ENCODE results near the gene PRDM16.

Gene PRDM16

DNA sequence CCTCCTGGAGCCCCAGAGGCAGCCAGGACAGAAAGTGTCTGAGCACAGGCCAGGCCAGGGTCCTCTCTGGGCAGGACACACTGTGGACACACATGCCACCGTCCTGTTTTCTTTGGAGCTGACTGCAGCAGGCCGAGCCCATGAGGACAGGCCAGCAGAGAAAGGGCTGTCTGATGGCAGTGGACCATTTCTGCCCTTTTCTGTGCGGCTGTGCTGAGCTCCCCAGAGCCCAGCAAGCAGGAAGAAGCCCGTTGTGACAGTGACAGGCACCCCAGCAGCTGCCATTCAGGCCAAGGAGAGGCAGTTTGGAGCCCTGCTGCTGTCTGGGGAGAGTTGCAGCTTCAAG is 269.7 kb downstream of the PRDM16 start:
- peak overlapping the region; percentile 37 for H3K27ac ChIP-seq
- TF ChIP-seq CTCF (conservative IDR thresholded peaks at IDR 0.05) (no peak), ZFX (IDR thresholded peaks at IDR 0.05) (no peak)

- H3K27ac ChIP-seq: no peak overlapping the region
- no peak for TF ChIP-seq ZFX (IDR thresholded peaks at IDR 0.05)
- TF ChIP-seq CTCF (conservative IDR thresholded peaks at IDR 0.05): no peak
Measured at GRCh38 chr1:3339856-3340255, 270.9 kb downstream of the PRDM16 start.

DNA sequence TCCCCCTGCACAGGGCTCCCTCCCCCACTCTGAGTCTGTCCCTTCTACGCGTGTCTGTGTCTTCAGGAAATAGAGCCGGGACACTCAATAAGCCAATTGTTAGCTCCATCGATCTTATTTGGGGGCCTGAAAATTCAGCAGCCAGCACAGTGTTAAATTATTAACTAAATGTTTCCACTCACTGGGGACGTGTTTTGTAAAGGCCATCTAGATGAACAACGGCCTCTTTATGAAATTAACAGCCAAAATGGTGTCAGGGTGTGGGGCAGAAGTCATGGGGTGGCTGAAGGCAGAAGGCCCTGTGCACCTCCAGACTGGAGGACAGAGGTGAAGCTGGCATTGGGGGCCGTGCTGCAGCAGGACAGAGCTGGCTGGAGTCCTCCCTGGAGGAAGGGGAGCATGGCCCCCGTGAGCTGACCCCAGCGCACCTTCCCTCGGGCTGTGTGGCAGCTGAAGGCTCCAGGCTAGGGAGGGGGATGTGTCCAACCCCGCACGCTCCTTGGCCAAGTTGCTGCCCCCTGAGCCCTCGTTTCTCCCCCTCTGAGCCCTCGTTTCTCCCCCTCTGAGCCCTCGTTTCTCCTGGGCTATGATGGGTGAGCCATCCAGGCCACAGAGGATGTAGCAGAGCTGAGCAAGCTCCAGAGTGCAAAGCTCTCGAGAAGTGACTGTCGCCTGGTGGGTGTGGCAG is 271.7 kb downstream of the PRDM16 start:
- H3K27ac ChIP-seq: no peak overlapping the region
- no peak for TF ChIP-seq ZFX (IDR thresholded peaks at IDR 0.05)
- TF ChIP-seq CTCF (conservative IDR thresholded peaks at IDR 0.05): no peak

GRCh38 chr1:3341236-3341994 is 272.4 kb downstream of the PRDM16 start:
- TF ChIP-seq CTCF (conservative IDR thresholded peaks at IDR 0.05) (no peak), ZFX (IDR thresholded peaks at IDR 0.05) (no peak)
- H3K27ac ChIP-seq: no peak overlapping the region

- no peak overlapping the region for H3K27ac ChIP-seq
- TF ChIP-seq ZFX (IDR thresholded peaks at IDR 0.05) (no peak), CTCF (conservative IDR thresholded peaks at IDR 0.05) (no peak)
Measured at GRCh38 chr1:3342960-3343359, 274.0 kb downstream of the PRDM16 start.

GRCh38 chr1:3344395-3344794 is 275.4 kb downstream of the PRDM16 start:
- H3K27ac ChIP-seq: no peak overlapping the region
- TF ChIP-seq CTCF (conservative IDR thresholded peaks at IDR 0.05): no peak
- TF ChIP-seq ZFX (IDR thresholded peaks at IDR 0.05): no peak

DNA sequence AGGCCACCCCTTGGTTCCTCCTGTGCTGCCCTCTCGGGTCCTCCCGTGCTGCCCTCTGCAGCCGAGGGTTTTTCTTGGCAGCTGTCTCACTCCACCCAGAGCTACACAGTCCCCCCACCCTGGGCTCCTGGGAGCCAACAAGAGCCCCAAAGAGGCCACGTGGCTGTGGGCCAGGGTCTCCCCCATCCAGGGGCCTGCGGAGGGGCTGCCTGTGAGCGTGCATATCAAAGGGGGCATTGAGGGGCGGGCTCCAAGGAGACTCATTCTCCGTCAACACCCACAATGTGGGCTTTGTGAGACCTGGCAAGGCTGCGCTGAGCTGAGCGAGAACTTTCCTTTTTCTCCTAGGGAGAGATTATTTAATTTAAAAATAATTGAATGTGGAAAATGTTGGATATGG is 276.8 kb downstream of the PRDM16 start:
- TF ChIP-seq CTCF (conservative IDR thresholded peaks at IDR 0.05): no peak
- TF ChIP-seq ZFX (IDR thresholded peaks at IDR 0.05): no peak

More for the DNA sequence above, 276.8 kb downstream of the PRDM16 start:
- no peak overlapping the region for H3K27ac ChIP-seq

All from C4-2B (cell line).